WTC11 (cell line): ENCODE measurements around the gene PKD2L1. TPM values are rescaled to one million over a fixed set of nuclear protein-coding genes. Genes with fewer than 3 reads are reported as not detected.

ENCODE experiments used
- ATAC-seq: fragments of 200-7000 bp; cut with Tn5 transposase; 2 replicates; pipeline ENCODE4 v1.10.0; 2021; ENCODE audit warnings: mild to moderate bottlenecking, moderate library complexity
- CTCF ChIA-PET: fragments of 300-600 bp; sonication (Branson Sonifier 250); formaldehyde crosslinking; loops from one replicate; lab custom pipeline; 2021; ENCODE audit warnings: antibody characterized with exemption; lab: Charles Lee
- POLR2A ChIA-PET: fragments of 350-600 bp; sonication (Branson Sonifier 250); formaldehyde crosslinking; loops from one replicate; lab custom pipeline; 2021; ENCODE audit warnings: antibody characterized with exemption; lab: Charles Lee
- DNase-seq: peaks from one replicate; pipeline ENCODE4 v3.0.0; 2021; ENCODE audit warnings: low spot score
- H3K27ac Mint-ChIP-seq: 2 replicates; pipeline ENCODE4 v1.8.0; 2021; ENCODE audit warnings: mixed read lengths
- H3K27me3 Mint-ChIP-seq: 2 replicates; pipeline ENCODE4 v1.8.0; 2021; ENCODE audit warnings: low read depth, mild to moderate bottlenecking, moderate library complexity, mixed read lengths
- H3K36me3 Mint-ChIP-seq: 2 replicates; pipeline ENCODE4 v1.8.0; 2021; ENCODE audit warnings: mixed read lengths
- H3K4me1 Mint-ChIP-seq: 2 replicates; pipeline ENCODE4 v1.8.0; 2022; ENCODE audit warnings: mixed read lengths
- H3K4me3 Mint-ChIP-seq: 2 replicates; pipeline ENCODE4 v1.8.0; 2021; ENCODE audit warnings: mild to moderate bottlenecking, moderate library complexity, mixed read lengths
- H3K9me3 Mint-ChIP-seq: 2 replicates; pipeline ENCODE4 v1.8.0; 2021; ENCODE audit warnings: mixed read lengths
- E2F1 ChIP-seq: sonication (generic); formaldehyde crosslinking; IDR thresholded peaks from 2 replicates; pipeline ENCODE4 v1.8.0; 2022; ENCODE audit warnings: mild to moderate bottlenecking, missing genetic modification reagents
- E2F4 ChIP-seq: sonication (generic); formaldehyde crosslinking; IDR thresholded peaks from 2 replicates; pipeline ENCODE4 v1.8.1; 2022; ENCODE audit warnings: low read depth, mild to moderate bottlenecking, moderate library complexity, missing genetic modification reagents, borderline replicate concordance
- ESRRA ChIP-seq: sonication (generic); formaldehyde crosslinking; IDR thresholded peaks from 2 replicates; pipeline ENCODE4 v1.8.1; 2022; ENCODE audit warnings: mild to moderate bottlenecking, missing genetic modification reagents, borderline replicate concordance
- FOXJ3 ChIP-seq: sonication (generic); formaldehyde crosslinking; IDR thresholded peaks from 2 replicates; pipeline ENCODE4 v1.9.0; 2021; ENCODE audit warnings: missing genetic modification reagents, mild to moderate bottlenecking, borderline replicate concordance
- IRF1 ChIP-seq: sonication (generic); formaldehyde crosslinking; IDR thresholded peaks from 2 replicates; pipeline ENCODE4 v1.8.0; 2023; ENCODE audit warnings: missing genetic modification reagents
- KAT7 ChIP-seq: sonication (generic); formaldehyde crosslinking; IDR thresholded peaks from 2 replicates; pipeline ENCODE4 v1.8.1; 2023; ENCODE audit warnings: missing genetic modification reagents, mild to moderate bottlenecking, borderline replicate concordance
- MXD4 ChIP-seq: fragments of 250-450 bp; sonication (Bioruptor Pico); IDR thresholded peaks from 2 replicates; pipeline ENCODE4 v1.8.0; 2021; ENCODE audit warnings: mild to moderate bottlenecking, moderate library complexity, borderline replicate concordance
- NFATC4 ChIP-seq: fragments of 250-450 bp; sonication (Bioruptor Pico); IDR thresholded peaks from 2 replicates; pipeline ENCODE4 v1.9.0; 2021; ENCODE audit warnings: mild to moderate bottlenecking
- NR2C2 ChIP-seq: sonication (generic); formaldehyde crosslinking; IDR thresholded peaks from 2 replicates; pipeline ENCODE4 v1.8.0; 2022; ENCODE audit warnings: mild to moderate bottlenecking, missing genetic modification reagents
- PRRX2 ChIP-seq: fragments of 250-450 bp; sonication (Bioruptor Pico); IDR thresholded peaks from 2 replicates; pipeline ENCODE4 v1.8.0; 2021; ENCODE audit warnings: mild to moderate bottlenecking
- RELA ChIP-seq: sonication (generic); formaldehyde crosslinking; IDR thresholded peaks from 2 replicates; pipeline ENCODE4 v1.8.1; 2022; ENCODE audit warnings: missing genetic modification reagents, mild to moderate bottlenecking, borderline replicate concordance
- RORB ChIP-seq: fragments of 250-450 bp; sonication (Bioruptor Pico); IDR thresholded peaks from 2 replicates; pipeline ENCODE4 v1.9.0; 2021; ENCODE audit warnings: mild to moderate bottlenecking
- SOX15 ChIP-seq: fragments of 250-450 bp; sonication (Bioruptor Pico); IDR thresholded peaks from 2 replicates; pipeline ENCODE4 v1.9.0; 2021; ENCODE audit warnings: mild to moderate bottlenecking
- SP1 ChIP-seq: sonication (generic); formaldehyde crosslinking; conservative IDR thresholded peaks from 2 replicates; pipeline ENCODE4 v1.8.1; 2022; ENCODE audit warnings: missing genetic modification reagents
- ZMAT4 ChIP-seq: fragments of 250-450 bp; sonication (Bioruptor Pico); IDR thresholded peaks from 2 replicates; pipeline ENCODE4 v1.9.0; 2021; ENCODE audit warnings: mild to moderate bottlenecking
- ZNF263 ChIP-seq: sonication (generic); formaldehyde crosslinking; IDR thresholded peaks from 2 replicates; pipeline ENCODE4 v1.8.1; 2022; ENCODE audit warnings: low read depth, mild to moderate bottlenecking, moderate library complexity, missing genetic modification reagents
- ZNF396 ChIP-seq: fragments of 250-450 bp; sonication (Bioruptor Pico); IDR thresholded peaks from 2 replicates; pipeline ENCODE4 v1.8.0; 2021; ENCODE audit warnings: mild to moderate bottlenecking, moderate library complexity, borderline replicate concordance
- ZNF671 ChIP-seq: fragments of 250-450 bp; sonication (Bioruptor Pico); IDR thresholded peaks from 2 replicates; pipeline ENCODE4 v1.8.0; 2021; ENCODE audit warnings: mild to moderate bottlenecking
- total RNA-seq: library from RNA; stranded (reverse); gene quantifications from 3 replicates; pipeline ENCODE4 v1.2.3, GENCODE V29; 2021
- TF ChIP-seq, protein P1 (sequence below): fragments of 200-600 bp; IDR thresholded peaks from 2 replicates; pipeline ENCODE4 v1.8.0; 2022; ENCODE audit warnings: antibody characterized with exemption
- TF ChIP-seq, protein P2 (sequence below): sonication (generic); formaldehyde crosslinking; IDR thresholded peaks from 2 replicates; pipeline ENCODE4 v1.8.0; 2022; ENCODE audit warnings: mild to moderate bottlenecking, missing genetic modification reagents
- TF ChIP-seq, protein P3 (sequence below): sonication (generic); formaldehyde crosslinking; IDR thresholded peaks from 2 replicates; pipeline ENCODE4 v1.8.1; 2023; ENCODE audit warnings: mild to moderate bottlenecking, missing genetic modification reagents

The PKD2L1 gene
- total RNA-seq, 1 experiment from 2014 or later, result not detected

DNA sequence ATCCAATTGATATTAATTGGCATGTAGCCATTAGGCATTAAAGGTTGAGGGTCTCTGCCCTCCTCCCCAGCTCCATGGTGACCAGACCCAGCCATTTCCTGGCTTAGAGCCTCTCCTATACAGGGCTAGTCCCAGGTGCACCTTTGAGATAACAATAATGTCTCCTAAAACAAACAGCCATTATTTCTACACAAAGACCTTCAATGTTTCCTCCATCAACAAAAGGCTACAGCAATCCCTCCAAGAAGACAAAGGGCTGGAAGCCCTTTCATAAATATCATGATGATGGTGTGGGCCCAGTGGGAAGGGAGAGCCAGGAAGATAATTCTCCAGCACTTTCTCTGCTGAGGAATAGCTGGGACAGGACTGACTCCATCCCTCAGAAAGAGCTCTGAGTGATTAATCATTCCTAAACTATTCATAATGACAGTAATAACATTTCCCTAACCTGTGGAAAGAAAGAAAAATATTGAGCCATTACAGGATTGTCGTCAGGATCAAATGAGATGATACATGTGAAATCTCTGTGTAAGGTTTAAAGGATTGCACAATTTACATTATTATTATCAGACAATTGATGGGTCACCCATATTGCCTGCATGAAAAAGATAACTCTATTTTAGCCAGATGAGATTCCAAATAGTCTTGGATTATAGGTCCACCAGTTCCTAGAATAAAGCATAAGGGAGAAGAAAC lies 10.2 kb downstream of the PKD2L1 start:
- no peak for DNase-seq
- Mint-ChIP-seq H3K9me3 (no peaks in the 10 kb centered on the region), H3K27ac (no peak overlapping the region), H3K4me1 (peaks cover 5% of the 10 kb centered on the region), H3K27me3 (peaks cover 19% of the 10 kb centered on the region), H3K36me3 (no peaks in the 10 kb centered on the region), H3K4me3 (no peak overlapping the region)
- POLR2A ChIA-PET, result no interaction called here
- ATAC-seq, result no peak
- TF ChIP-seq IRF1 (CRISPR knock-in tag) (no peak), KAT7 (CRISPR knock-in tag) (no peak), RELA (CRISPR knock-in tag) (no peak)
- TF ChIP-seq, protein P1, sequence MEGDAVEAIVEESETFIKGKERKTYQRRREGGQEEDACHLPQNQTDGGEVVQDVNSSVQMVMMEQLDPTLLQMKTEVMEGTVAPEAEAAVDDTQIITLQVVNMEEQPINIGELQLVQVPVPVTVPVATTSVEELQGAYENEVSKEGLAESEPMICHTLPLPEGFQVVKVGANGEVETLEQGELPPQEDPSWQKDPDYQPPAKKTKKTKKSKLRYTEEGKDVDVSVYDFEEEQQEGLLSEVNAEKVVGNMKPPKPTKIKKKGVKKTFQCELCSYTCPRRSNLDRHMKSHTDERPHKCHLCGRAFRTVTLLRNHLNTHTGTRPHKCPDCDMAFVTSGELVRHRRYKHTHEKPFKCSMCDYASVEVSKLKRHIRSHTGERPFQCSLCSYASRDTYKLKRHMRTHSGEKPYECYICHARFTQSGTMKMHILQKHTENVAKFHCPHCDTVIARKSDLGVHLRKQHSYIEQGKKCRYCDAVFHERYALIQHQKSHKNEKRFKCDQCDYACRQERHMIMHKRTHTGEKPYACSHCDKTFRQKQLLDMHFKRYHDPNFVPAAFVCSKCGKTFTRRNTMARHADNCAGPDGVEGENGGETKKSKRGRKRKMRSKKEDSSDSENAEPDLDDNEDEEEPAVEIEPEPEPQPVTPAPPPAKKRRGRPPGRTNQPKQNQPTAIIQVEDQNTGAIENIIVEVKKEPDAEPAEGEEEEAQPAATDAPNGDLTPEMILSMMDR, result no peak
- CTCF ChIA-PET, result no interaction called here

DNA sequence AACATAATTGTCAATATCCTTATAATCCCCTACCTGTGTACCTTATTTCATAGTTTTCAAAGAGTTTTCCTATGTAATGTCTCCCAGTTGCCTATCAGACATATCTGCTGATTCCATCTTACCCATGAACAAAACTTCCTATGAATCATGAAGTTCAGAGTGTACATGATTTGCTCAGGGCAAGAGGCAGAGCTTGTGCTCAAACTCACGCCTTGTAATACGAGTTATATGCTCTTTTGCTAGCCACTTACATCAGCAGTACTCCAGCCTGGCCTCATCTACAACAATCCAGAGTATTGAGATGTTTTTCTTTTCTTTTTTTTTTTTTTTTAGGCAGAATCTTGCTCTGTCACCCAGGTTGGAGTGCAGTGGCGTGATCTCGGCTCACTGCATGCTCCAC lies 11.8 kb downstream of the PKD2L1 start:
- Mint-ChIP-seq H3K27ac (no peak overlapping the region), H3K36me3 (no peaks in the 10 kb centered on the region), H3K4me3 (no peak overlapping the region)
- CTCF ChIA-PET, result no interaction called here
- no peak for TF ChIP-seq NR2C2 (CRISPR knock-in tag)
- TF ChIP-seq, all 79 proteins: peak for 0
- H3K27me3 Mint-ChIP-seq, result peaks cover 18% of the 10 kb centered on the region
- H3K9me3 Mint-ChIP-seq, result no peaks in the 10 kb centered on the region
- no peak for ATAC-seq
- peaks cover 5% of the 10 kb centered on the region for H3K4me1 Mint-ChIP-seq
- POLR2A ChIA-PET, result no interaction called here
- DNase-seq, result no peak

- POLR2A ChIA-PET, result no interaction called here
- TF ChIP-seq ZNF263 (CRISPR knock-in tag), result no peak
- TF ChIP-seq RORB (CRISPR knock-in tag), result no peak
- TF ChIP-seq, protein P2, sequence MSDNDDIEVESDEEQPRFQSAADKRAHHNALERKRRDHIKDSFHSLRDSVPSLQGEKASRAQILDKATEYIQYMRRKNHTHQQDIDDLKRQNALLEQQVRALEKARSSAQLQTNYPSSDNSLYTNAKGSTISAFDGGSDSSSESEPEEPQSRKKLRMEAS, result no peak
- TF ChIP-seq ZNF396 (CRISPR knock-in tag), result no peak
- no peak for TF ChIP-seq E2F1 (CRISPR knock-in tag)
- TF ChIP-seq E2F4 (CRISPR knock-in tag), result no peak
- TF ChIP-seq SP1, result no peak
- no peak for TF ChIP-seq ESRRA (CRISPR knock-in tag)
- no peak for TF ChIP-seq ZMAT4 (CRISPR knock-in tag)
- TF ChIP-seq ZNF671 (CRISPR knock-in tag), result no peak
- TF ChIP-seq, protein P3, sequence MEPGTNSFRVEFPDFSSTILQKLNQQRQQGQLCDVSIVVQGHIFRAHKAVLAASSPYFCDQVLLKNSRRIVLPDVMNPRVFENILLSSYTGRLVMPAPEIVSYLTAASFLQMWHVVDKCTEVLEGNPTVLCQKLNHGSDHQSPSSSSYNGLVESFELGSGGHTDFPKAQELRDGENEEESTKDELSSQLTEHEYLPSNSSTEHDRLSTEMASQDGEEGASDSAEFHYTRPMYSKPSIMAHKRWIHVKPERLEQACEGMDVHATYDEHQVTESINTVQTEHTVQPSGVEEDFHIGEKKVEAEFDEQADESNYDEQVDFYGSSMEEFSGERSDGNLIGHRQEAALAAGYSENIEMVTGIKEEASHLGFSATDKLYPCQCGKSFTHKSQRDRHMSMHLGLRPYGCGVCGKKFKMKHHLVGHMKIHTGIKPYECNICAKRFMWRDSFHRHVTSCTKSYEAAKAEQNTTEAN, result no peak
- no peak for TF ChIP-seq FOXJ3 (CRISPR knock-in tag)
- TF ChIP-seq PRRX2, result no peak
- TF ChIP-seq NR2C2 (CRISPR knock-in tag), result no peak
- TF ChIP-seq NFATC4 (CRISPR knock-in tag), result no peak
- no peak for TF ChIP-seq SOX15 (CRISPR knock-in tag)
- no peak for TF ChIP-seq MXD4 (CRISPR knock-in tag)
- Mint-ChIP-seq H3K36me3 (no peaks in the 10 kb centered on the region), H3K4me1 (peaks cover 5% of the 10 kb centered on the region), H3K27me3 (peaks cover 32% of the 10 kb centered on the region), H3K9me3 (no peaks in the 10 kb centered on the region), H3K4me3 (no peak overlapping the region), H3K27ac (no peak overlapping the region)
- DNase-seq, result no peak
- CTCF ChIA-PET, result interaction anchor here (0.6 to 1.8 kb wide), 3 partner anchors 10 to 117 kb away, joined by 3 to 7 read pairs (median 4); no protein-coding TSS in a partner anchor
- no peak; the same call in 1 of the 2 replicates for ATAC-seq
Measured at GRCh38 chr10:100315615-100316014, 14.4 kb downstream of the PKD2L1 start.
